ENCODE data around the gene PUSL1.

Gene PUSL1

GRCh38 chr1:1345860-1346500 is 37.6 kb downstream of the PUSL1 start:
- H3K4me1 ChIP-seq (ENCODE audit: control extremely low read depth in 1 of 4, control insufficient read depth in 4 of 4, insufficient read depth in 4 of 4, low read length in 3 of 4): peaks cover 0 to 17% (median 15%) of the 10 kb centered on the region in 4 experiments
- no peaks in the 10 kb centered on the region for H3K27me3 ChIP-seq (replicated peaks in 2 of 5; ENCODE audit: control insufficient read depth in 4 of 5, insufficient read depth in 5 of 5, low read length in 4 of 5)
- H3K36me3 ChIP-seq (ENCODE audit: control insufficient read depth in 4 of 4, insufficient read depth in 4 of 4, low read length in 3 of 4): peaks cover under 1 to 11% (median 5%) of the 10 kb centered on the region in 4 experiments
- WGBS (ENCODE audit: insufficient coverage): 94% methylated on average over 6 of the region's 12 CpGs
- H3K4me3 ChIP-seq (ENCODE audit: control insufficient read depth in 1 of 7, extremely low read depth in 1 of 7, insufficient read depth in 4 of 7, low read depth in 2 of 7, low read length in 6 of 7): no peak overlapping the region
- DNase-seq: no peak
- CTCF ChIA-PET: interaction anchor here (0.9 to 2.2 kb wide), 2 partner anchors 26 to 29 kb away, joined by 3 to 7 read pairs; partner anchors contain the start of gene AURKAIP1
- POLR2A ChIA-PET: no interaction called here
- no peak overlapping the region for H3K27ac ChIP-seq (ENCODE audit: insufficient read depth in 1 of 2, low read depth in 1 of 2, low read length in 2 of 2, poor library complexity in 1 of 2, severe bottlenecking in 2 of 2)
- no peaks in the 10 kb centered on the region for H3K9me3 ChIP-seq (ENCODE audit: control extremely low read depth in 1 of 5, control insufficient read depth in 4 of 5, insufficient read depth in 2 of 5, low read depth in 1 of 5, low read length in 4 of 5)

GRCh38 chr1:1346501-1346890 is 38.1 kb downstream of the PUSL1 start:
- WGBS (ENCODE audit: insufficient coverage): 90% methylated on average over 6 of the region's 10 CpGs
- Histone ChIP-seq H3K27me3 (replicated peaks in 2 of 5; ENCODE audit: control insufficient read depth in 4 of 5, insufficient read depth in 5 of 5, low read length in 4 of 5) (peaks cover 0 to 2% (median 0%) of the 10 kb centered on the region in 5 experiments), H3K27ac (ENCODE audit: insufficient read depth in 1 of 2, low read depth in 1 of 2, low read length in 2 of 2, poor library complexity in 1 of 2, severe bottlenecking in 2 of 2) (no peak overlapping the region), H3K9me3 (ENCODE audit: control extremely low read depth in 1 of 5, control insufficient read depth in 4 of 5, insufficient read depth in 2 of 5, low read depth in 1 of 5, low read length in 4 of 5) (no peaks in the 10 kb centered on the region), H3K36me3 (ENCODE audit: control insufficient read depth in 4 of 4, insufficient read depth in 4 of 4, low read length in 3 of 4) (peaks cover 0 to 6% (median 1%) of the 10 kb centered on the region in 4 experiments), H3K4me1 (ENCODE audit: control extremely low read depth in 1 of 4, control insufficient read depth in 4 of 4, insufficient read depth in 4 of 4, low read length in 3 of 4) (peaks cover 0 to 17% (median 16%) of the 10 kb centered on the region in 4 experiments), H3K4me3 (ENCODE audit: control insufficient read depth in 1 of 7, extremely low read depth in 1 of 7, insufficient read depth in 4 of 7, low read depth in 2 of 7, low read length in 6 of 7) (no peak overlapping the region)
- DNase-seq: no peak
- ChIA-PET CTCF (interaction anchor here (0.9 to 2.2 kb wide), 3 partner anchors 25 to 29 kb away, joined by 3 to 14 read pairs (median 7); partner anchors contain the start of gene AURKAIP1), POLR2A (no interaction called here)

GRCh38 chr1:1347026-1347595 is 38.7 kb downstream of the PUSL1 start:
- Histone ChIP-seq H3K4me1 (ENCODE audit: control extremely low read depth in 1 of 4, control insufficient read depth in 4 of 4, insufficient read depth in 4 of 4, low read length in 3 of 4) (peaks cover 0 to 17% (median 16%) of the 10 kb centered on the region in 4 experiments), H3K9me3 (ENCODE audit: control extremely low read depth in 1 of 5, control insufficient read depth in 4 of 5, insufficient read depth in 2 of 5, low read depth in 1 of 5, low read length in 4 of 5) (no peaks in the 10 kb centered on the region), H3K36me3 (ENCODE audit: control insufficient read depth in 4 of 4, insufficient read depth in 4 of 4, low read length in 3 of 4) (peaks cover 0 to 2% (median 0%) of the 10 kb centered on the region in 4 experiments), H3K27ac (ENCODE audit: insufficient read depth in 1 of 2, low read depth in 1 of 2, low read length in 2 of 2, poor library complexity in 1 of 2, severe bottlenecking in 2 of 2) (no peak overlapping the region), H3K27me3 (replicated peaks in 2 of 5; ENCODE audit: control insufficient read depth in 4 of 5, insufficient read depth in 5 of 5, low read length in 4 of 5) (peaks cover 0 to 8% (median 0%) of the 10 kb centered on the region in 5 experiments), H3K4me3 (ENCODE audit: control insufficient read depth in 1 of 7, extremely low read depth in 1 of 7, insufficient read depth in 4 of 7, low read depth in 2 of 7, low read length in 6 of 7) (no peak overlapping the region)
- ChIA-PET POLR2A (no interaction called here), CTCF (interaction anchor here (0.9 to 2.2 kb wide), 2 partner anchors 25 to 28 kb away, joined by 3 to 14 read pairs; partner anchors contain the start of gene AURKAIP1)
- DNase-seq: no peak
- WGBS (ENCODE audit: insufficient coverage): 100% methylated on average over 8 of the region's 10 CpGs

GRCh38 chr1:1347663-1348419 is 39.4 kb downstream of the PUSL1 start:
- POLR2A ChIA-PET: interaction anchor here (0.8 kb wide), 1 partner anchor 28 kb away, joined by 3 read pairs; no protein-coding TSS in a partner anchor
- peak overlapping the region; percentile 54 to 86 (median 73) for H3K4me3 ChIP-seq (ENCODE audit: control insufficient read depth in 1 of 7, extremely low read depth in 1 of 7, insufficient read depth in 4 of 7, low read depth in 2 of 7, low read length in 6 of 7)
- peaks cover 0 to 2% (median 0%) of the 10 kb centered on the region in 4 experiments for H3K36me3 ChIP-seq (ENCODE audit: control insufficient read depth in 4 of 4, insufficient read depth in 4 of 4, low read length in 3 of 4)
- peaks cover 0 to 15% (median 0%) of the 10 kb centered on the region in 5 experiments for H3K27me3 ChIP-seq (replicated peaks in 2 of 5; ENCODE audit: control insufficient read depth in 4 of 5, insufficient read depth in 5 of 5, low read length in 4 of 5)
- CTCF ChIA-PET: interaction anchor here (0.6 to 2.2 kb wide), 5 partner anchors 24 to 180 kb away, joined by 3 to 14 read pairs (median 3); no protein-coding TSS in a partner anchor
- peak overlapping the region in 1 of 2 experiments; percentile 66 for H3K27ac ChIP-seq (ENCODE audit: insufficient read depth in 1 of 2, low read depth in 1 of 2, low read length in 2 of 2, poor library complexity in 1 of 2, severe bottlenecking in 2 of 2)
- no peak for DNase-seq
- WGBS (ENCODE audit: insufficient coverage): 75% methylated on average over 21 of the region's 26 CpGs
- H3K4me1 ChIP-seq (ENCODE audit: control extremely low read depth in 1 of 4, control insufficient read depth in 4 of 4, insufficient read depth in 4 of 4, low read length in 3 of 4): peaks cover 0 to 17% (median 16%) of the 10 kb centered on the region in 4 experiments
- H3K9me3 ChIP-seq (ENCODE audit: control extremely low read depth in 1 of 5, control insufficient read depth in 4 of 5, insufficient read depth in 2 of 5, low read depth in 1 of 5, low read length in 4 of 5): no peaks in the 10 kb centered on the region

GRCh38 chr1:1348420-1349255 is 40.2 kb downstream of the PUSL1 start:
- peak in 1 of 3 donors; percentile 35 for DNase-seq
- Histone ChIP-seq H3K27me3 (replicated peaks in 2 of 5; ENCODE audit: control insufficient read depth in 4 of 5, insufficient read depth in 5 of 5, low read length in 4 of 5) (peaks cover 0 to 23% (median 2%) of the 10 kb centered on the region in 5 experiments), H3K4me3 (ENCODE audit: control insufficient read depth in 1 of 7, extremely low read depth in 1 of 7, insufficient read depth in 4 of 7, low read depth in 2 of 7, low read length in 6 of 7) (peak overlapping the region; percentile 54 to 86 (median 73)), H3K4me1 (ENCODE audit: control extremely low read depth in 1 of 4, control insufficient read depth in 4 of 4, insufficient read depth in 4 of 4, low read length in 3 of 4) (peaks cover 0 to 22% (median 18%) of the 10 kb centered on the region in 4 experiments), H3K9me3 (ENCODE audit: control extremely low read depth in 1 of 5, control insufficient read depth in 4 of 5, insufficient read depth in 2 of 5, low read depth in 1 of 5, low read length in 4 of 5) (no peaks in the 10 kb centered on the region), H3K36me3 (ENCODE audit: control insufficient read depth in 4 of 4, insufficient read depth in 4 of 4, low read length in 3 of 4) (peaks cover 0 to 2% (median 0%) of the 10 kb centered on the region in 4 experiments), H3K27ac (ENCODE audit: insufficient read depth in 1 of 2, low read depth in 1 of 2, low read length in 2 of 2, poor library complexity in 1 of 2, severe bottlenecking in 2 of 2) (peak overlapping the region in 1 of 2 experiments; percentile 66)
- ChIA-PET POLR2A (interaction anchor here (0.8 kb wide), 1 partner anchor 27 kb away, joined by 3 read pairs; no protein-coding TSS in a partner anchor), CTCF (interaction anchor here (0.6 to 2.2 kb wide), 4 partner anchors 23 to 179 kb away, joined by 3 to 14 read pairs (median 3); no protein-coding TSS in a partner anchor)
- WGBS (ENCODE audit: insufficient coverage): 0% methylated on average over 102 of the region's 109 CpGs

- Histone ChIP-seq H3K36me3 (ENCODE audit: control insufficient read depth in 4 of 4, insufficient read depth in 4 of 4, low read length in 3 of 4) (peaks cover 0 to 2% (median 0%) of the 10 kb centered on the region in 4 experiments), H3K4me1 (ENCODE audit: control extremely low read depth in 1 of 4, control insufficient read depth in 4 of 4, insufficient read depth in 4 of 4, low read length in 3 of 4) (peaks cover 0 to 29% (median 22%) of the 10 kb centered on the region in 4 experiments), H3K4me3 (ENCODE audit: control insufficient read depth in 1 of 7, extremely low read depth in 1 of 7, insufficient read depth in 4 of 7, low read depth in 2 of 7, low read length in 6 of 7) (peak within 1 kb of the TSS; percentile 54 to 86 (median 81)), H3K27me3 (replicated peaks in 2 of 5; ENCODE audit: control insufficient read depth in 4 of 5, insufficient read depth in 5 of 5, low read length in 4 of 5) (peaks cover 0 to 31% (median 5%) of the 10 kb centered on the region in 5 experiments), H3K9me3 (ENCODE audit: control extremely low read depth in 1 of 5, control insufficient read depth in 4 of 5, insufficient read depth in 2 of 5, low read depth in 1 of 5, low read length in 4 of 5) (no peaks in the 10 kb centered on the region), H3K27ac (ENCODE audit: insufficient read depth in 1 of 2, low read depth in 1 of 2, low read length in 2 of 2, poor library complexity in 1 of 2, severe bottlenecking in 2 of 2) (peak within 1 kb of the TSS in 1 of 2 experiments; percentile 74)
- DNase-seq: peak; percentile 62 to 78 (median 75)
- CTCF ChIA-PET: no interaction called here
- POLR2A ChIA-PET: no interaction called here
- 0% methylated on average over 63 of the region's 122 CpGs for WGBS (ENCODE audit: insufficient coverage)
Observed at GRCh38 chr1:1349256-1350012, 41.0 kb downstream of the PUSL1 start, which contains the start of gene DVL1. Gene DVL1, minus strand, starts transcription at chr1:1349418. Its CDS starts 353 bp downstream, at chr1:1349065.

Data from common myeloid progenitor, CD34-positive (primary cell).